ENCODE data around the gene ENOSF1.

GRCh38 chr18:621291-622043 is 91.0 kb downstream of the ENOSF1 start:
- no peak for TF ChIP-seq CTCF (IDR thresholded peaks at IDR 0.05)
- no peak for TF ChIP-seq EZH2 (IDR thresholded peaks at IDR 0.05; ENCODE audit: borderline replicate concordance, insufficient read depth, low read depth, low read length, poor library complexity, severe bottlenecking)
